Progenitor cell of endocrine pancreas (in vitro differentiated cells): Measurements from ENCODE around the gene RMND5B. TPM values are rescaled to one million over a fixed set of nuclear protein-coding genes. Genes with fewer than 3 reads are reported as not detected.

ENCODE experiments used
- DNase-seq: peaks from one replicate; pipeline ENCODE4 v3.0.0; 2021; ENCODE audit warnings: low spot score; ENCODE audit not compliant: unreplicated experiment
- H3K27ac Mint-ChIP-seq: 2 replicates; pipeline ENCODE4 v1.8.0; 2021; ENCODE audit warnings: mild to moderate bottlenecking, moderate library complexity, mixed read lengths
- H3K27me3 Mint-ChIP-seq: 2 replicates; pipeline ENCODE4 v1.8.0; 2021; ENCODE audit warnings: mixed read lengths
- H3K36me3 Mint-ChIP-seq: 2 replicates; pipeline ENCODE4 v1.8.0; 2022; ENCODE audit warnings: mixed read lengths; ENCODE audit not compliant: insufficient read depth
- H3K4me1 Mint-ChIP-seq: 2 replicates; pipeline ENCODE4 v1.8.0; 2021; ENCODE audit warnings: low read depth, mixed read lengths
- H3K4me3 Mint-ChIP-seq: 2 replicates; pipeline ENCODE4 v1.8.0; 2021; ENCODE audit warnings: low read depth, mild to moderate bottlenecking, moderate library complexity, mixed read lengths
- H3K9me3 Mint-ChIP-seq: 2 replicates; pipeline ENCODE4 v1.8.0; 2021; ENCODE audit warnings: low read depth, mixed read lengths
- total RNA-seq: library from RNA; stranded (reverse); gene quantifications from 2 replicates; pipeline ENCODE4 v1.2.1, GENCODE V29; 2021
- TF ChIP-seq, protein P1 (sequence below): fragments of 200-600 bp; sonication (generic); IDR thresholded peaks from one replicate; pipeline ENCODE4 v1.5.0; 2021; ENCODE audit warnings: antibody characterized with exemption, mild to moderate bottlenecking; ENCODE audit not compliant: unreplicated experiment

The RMND5B gene
- total RNA-seq, 1 donor from 2014 or later, result 48.5 TPM

DNA sequence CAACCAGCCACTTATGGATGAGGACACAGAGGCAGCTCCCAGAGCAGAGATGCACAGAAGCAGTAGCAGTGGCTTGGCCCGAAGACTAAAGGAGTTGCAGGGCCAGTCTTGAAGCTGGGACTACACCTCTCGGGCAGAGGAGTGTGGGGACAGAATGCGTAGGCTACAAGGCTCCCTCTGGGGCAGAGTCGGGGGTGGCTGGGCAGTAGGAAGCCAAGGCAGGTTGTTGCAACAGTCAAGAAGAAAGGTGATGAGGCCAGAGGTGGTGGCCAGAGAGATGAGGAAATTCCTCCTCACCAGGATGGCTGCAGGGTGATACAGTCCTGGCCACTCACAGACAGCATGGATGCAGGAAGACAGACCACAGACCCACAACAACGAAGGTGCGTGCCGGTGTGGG is 22.4 kb upstream of the RMND5B start:
- H3K27ac Mint-ChIP-seq, result no peak overlapping the region
- DNase-seq, result no peak
- no peaks in the 10 kb centered on the region for H3K9me3 Mint-ChIP-seq
- H3K36me3 Mint-ChIP-seq, result no peaks in the 10 kb centered on the region
- TF ChIP-seq, protein P1, sequence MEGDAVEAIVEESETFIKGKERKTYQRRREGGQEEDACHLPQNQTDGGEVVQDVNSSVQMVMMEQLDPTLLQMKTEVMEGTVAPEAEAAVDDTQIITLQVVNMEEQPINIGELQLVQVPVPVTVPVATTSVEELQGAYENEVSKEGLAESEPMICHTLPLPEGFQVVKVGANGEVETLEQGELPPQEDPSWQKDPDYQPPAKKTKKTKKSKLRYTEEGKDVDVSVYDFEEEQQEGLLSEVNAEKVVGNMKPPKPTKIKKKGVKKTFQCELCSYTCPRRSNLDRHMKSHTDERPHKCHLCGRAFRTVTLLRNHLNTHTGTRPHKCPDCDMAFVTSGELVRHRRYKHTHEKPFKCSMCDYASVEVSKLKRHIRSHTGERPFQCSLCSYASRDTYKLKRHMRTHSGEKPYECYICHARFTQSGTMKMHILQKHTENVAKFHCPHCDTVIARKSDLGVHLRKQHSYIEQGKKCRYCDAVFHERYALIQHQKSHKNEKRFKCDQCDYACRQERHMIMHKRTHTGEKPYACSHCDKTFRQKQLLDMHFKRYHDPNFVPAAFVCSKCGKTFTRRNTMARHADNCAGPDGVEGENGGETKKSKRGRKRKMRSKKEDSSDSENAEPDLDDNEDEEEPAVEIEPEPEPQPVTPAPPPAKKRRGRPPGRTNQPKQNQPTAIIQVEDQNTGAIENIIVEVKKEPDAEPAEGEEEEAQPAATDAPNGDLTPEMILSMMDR, result no peak
- H3K4me1 Mint-ChIP-seq, result no peaks in the 10 kb centered on the region
- H3K4me3 Mint-ChIP-seq, result no peak overlapping the region
- peaks cover 27% of the 10 kb centered on the region for H3K27me3 Mint-ChIP-seq

DNA sequence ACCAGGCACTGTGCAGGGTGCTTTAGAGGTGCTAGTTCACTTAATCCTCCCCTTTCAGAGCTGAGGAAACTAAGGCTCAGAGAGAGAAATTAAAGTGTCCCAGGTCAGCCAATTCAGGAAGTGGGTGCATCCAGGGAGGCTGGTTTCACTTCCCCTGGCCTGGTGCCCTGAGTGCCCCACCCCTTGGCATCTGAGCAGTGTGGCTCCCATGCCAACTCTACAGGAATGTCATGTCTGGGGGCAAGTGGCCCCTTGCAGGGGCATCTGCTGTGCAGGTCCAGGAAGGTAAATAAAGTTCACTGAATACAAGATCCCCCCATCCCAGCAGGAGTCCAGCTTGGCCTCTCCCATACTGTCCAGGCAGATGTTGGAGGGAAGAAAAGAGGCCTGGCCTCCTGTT is 21.8 kb upstream of the RMND5B start:
- peaks cover 24% of the 10 kb centered on the region for H3K27me3 Mint-ChIP-seq
- H3K4me3 Mint-ChIP-seq, result no peak overlapping the region
- H3K36me3 Mint-ChIP-seq, result no peaks in the 10 kb centered on the region
- DNase-seq, result no peak
- H3K27ac Mint-ChIP-seq, result no peak overlapping the region
- H3K9me3 Mint-ChIP-seq, result no peaks in the 10 kb centered on the region
- TF ChIP-seq, protein P1, result no peak
- no peaks in the 10 kb centered on the region for H3K4me1 Mint-ChIP-seq

GRCh38 chr5:178110511-178110910 is 20.3 kb upstream of the RMND5B start:
- Mint-ChIP-seq H3K4me3 (no peak overlapping the region), H3K4me1 (peaks cover 8% of the 10 kb centered on the region), H3K9me3 (no peaks in the 10 kb centered on the region), H3K27ac (no peak overlapping the region), H3K36me3 (no peaks in the 10 kb centered on the region), H3K27me3 (peaks cover 34% of the 10 kb centered on the region)
- no peak for DNase-seq
- TF ChIP-seq, protein P1, result no peak

- no peak overlapping the region for H3K4me3 Mint-ChIP-seq
- H3K27me3 Mint-ChIP-seq, result peaks cover 40% of the 10 kb centered on the region
- no peaks in the 10 kb centered on the region for H3K36me3 Mint-ChIP-seq
- H3K9me3 Mint-ChIP-seq, result no peaks in the 10 kb centered on the region
- H3K27ac Mint-ChIP-seq, result no peak overlapping the region
- no peak for DNase-seq
- peaks cover 14% of the 10 kb centered on the region for H3K4me1 Mint-ChIP-seq
- TF ChIP-seq, protein P1, result no peak
Observed at GRCh38 chr5:178111925-178112324, 18.9 kb upstream of the RMND5B start.

- Mint-ChIP-seq H3K27ac (no peak overlapping the region), H3K36me3 (no peaks in the 10 kb centered on the region), H3K27me3 (peaks cover 40% of the 10 kb centered on the region), H3K4me3 (peak overlapping the region; percentile 80), H3K9me3 (no peaks in the 10 kb centered on the region), H3K4me1 (peaks cover 14% of the 10 kb centered on the region)
- DNase-seq, result no peak
- TF ChIP-seq, protein P1, result no peak
Observed at GRCh38 chr5:178112545-178112944, 18.3 kb upstream of the RMND5B start.
